ENCODE data around the gene KCNC3.

GRCh38 chr19:50288954-50289353 lies 40.2 kb downstream of the KCNC3 start:
- no peak for TF ChIP-seq ZNF639 (tag by site-specific recombination; IDR thresholded peaks at IDR 0.05)
- TF ChIP-seq KLF1 (tag by site-specific recombination; IDR thresholded peaks at IDR 0.05): no peak
- TF ChIP-seq ZSCAN4 (tag by site-specific recombination; IDR thresholded peaks at IDR 0.05): no peak
- no peak for TF ChIP-seq SETDB1 (IDR thresholded peaks at IDR 0.05; ENCODE audit: insufficient read length, low read length)
- TF ChIP-seq CTCF (tag by site-specific recombination; IDR thresholded peaks at IDR 0.05): no peak
- TF ChIP-seq ZNF362 (tag by site-specific recombination; IDR thresholded peaks at IDR 0.05): no peak
- TF ChIP-seq HIC1 (tag by site-specific recombination; IDR thresholded peaks at IDR 0.05): no peak
- no peak for TF ChIP-seq ZNF561 (tag by site-specific recombination; IDR thresholded peaks at IDR 0.05; ENCODE audit: borderline replicate concordance)
- no peak for TF ChIP-seq ZEB2 (tag by site-specific recombination; IDR thresholded peaks at IDR 0.05)
- TF ChIP-seq ZBTB26 (tag by site-specific recombination; optimal IDR thresholded peaks at IDR 0.05): no peak
- no peak for TF ChIP-seq ZNF660 (tag by site-specific recombination; IDR thresholded peaks at IDR 0.05)

All from HEK293 (cell line).